Measurements from ENCODE around the gene TUBB2A.
"Not testable (repeated sequence)": the region's sequence is repeated elsewhere in the genome, so short reads cannot be mapped to it uniquely, and the experiment has no call there.

Gene TUBB2A

GRCh38 chr6:3179945-3180344 is 22.6 kb upstream of the TUBB2A start:
- not testable (repeated sequence) for DNase-seq (ENCODE audit: low read depth)

- DNase-seq (ENCODE audit: low read depth), result not testable (repeated sequence)
These were observed 21.3 kb upstream of the TUBB2A start for GRCh38 chr6:3178666-3179065.

GRCh38 chr6:3176562-3177355 is 19.4 kb upstream of the TUBB2A start:
- DNase-seq (ENCODE audit: low read depth), result peak; percentile 19

- DNase-seq (ENCODE audit: low read depth), result no peak
These were observed 18.5 kb upstream of the TUBB2A start for GRCh38 chr6:3175715-3176402.

- not testable (repeated sequence) for DNase-seq (ENCODE audit: low read depth)
These were observed 16.3 kb upstream of the TUBB2A start for GRCh38 chr6:3173636-3174089.

GRCh38 chr6:3172789-3173188 is 15.4 kb upstream of the TUBB2A start:
- DNase-seq (ENCODE audit: low read depth), result not testable (repeated sequence)

- not testable (repeated sequence) for DNase-seq (ENCODE audit: low read depth)
These were observed 14.2 kb upstream of the TUBB2A start for GRCh38 chr6:3171313-3172175.

GRCh38 chr6:3170676-3171075 is 13.3 kb upstream of the TUBB2A start:
- DNase-seq (ENCODE audit: low read depth), result not testable (repeated sequence)

- not testable (repeated sequence) for DNase-seq (ENCODE audit: low read depth)
These were observed 10.7 kb upstream of the TUBB2A start for GRCh38 chr6:3168046-3168445.

GRCh38 chr6:3166535-3167225 is 9.3 kb upstream of the TUBB2A start:
- DNase-seq (ENCODE audit: low read depth), result not testable (repeated sequence)

- DNase-seq (ENCODE audit: low read depth), result no peak
These were observed 8.5 kb upstream of the TUBB2A start for GRCh38 chr6:3165631-3166534.

GRCh38 chr6:3164388-3164787 is 7.0 kb upstream of the TUBB2A start:
- no peak for DNase-seq (ENCODE audit: low read depth)

- no peak for DNase-seq (ENCODE audit: low read depth)
These were observed 5.9 kb upstream of the TUBB2A start for GRCh38 chr6:3163248-3163594.

GRCh38 chr6:3162565-3163247 is 5.4 kb upstream of the TUBB2A start:
- DNase-seq (ENCODE audit: low read depth), result no peak

- DNase-seq (ENCODE audit: low read depth), result no peak
These were observed 4.7 kb upstream of the TUBB2A start for GRCh38 chr6:3162067-3162497.

GRCh38 chr6:3159805-3160781 is 2.7 kb upstream of the TUBB2A start:
- no peak for DNase-seq (ENCODE audit: low read depth)

GRCh38 chr6:3156184-3157130 is 887 bp downstream of the TUBB2A start:
- DNase-seq (ENCODE audit: low read depth), result not testable (repeated sequence)

GRCh38 chr6:3155416-3155815 is 1.9 kb downstream of the TUBB2A start:
- not testable (repeated sequence) for DNase-seq (ENCODE audit: low read depth)
